Astrocyte of the hippocampus (primary cell): ENCODE data around the gene MINDY1.

ENCODE experiments used
- DNase-seq: peaks from one replicate; pipeline ENCODE4 v3.0.0; 2011; ENCODE audit warnings: low read depth, low spot score

The MINDY1 gene

DNA sequence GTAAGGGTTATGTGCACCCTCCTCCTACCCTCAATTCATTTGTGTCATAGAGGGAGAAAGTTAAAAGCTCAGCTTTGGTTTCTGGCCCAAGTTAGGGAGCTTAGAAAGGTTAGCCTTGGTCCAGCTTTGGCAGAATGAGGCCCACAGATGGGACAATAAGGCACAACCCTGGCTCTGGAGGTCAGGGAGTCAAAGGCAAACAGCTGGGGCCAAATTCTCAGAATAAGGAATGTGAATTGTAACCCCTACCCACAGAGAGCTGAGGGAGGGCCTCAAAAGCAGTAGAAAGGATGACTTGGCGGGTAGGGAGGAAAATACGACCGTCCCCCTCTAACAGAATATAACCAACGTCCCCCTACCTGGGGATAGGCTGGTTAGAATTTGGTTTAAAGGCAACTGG, 41.1 kb downstream of the MINDY1 start:
- DNase-seq = no peak

DNA sequence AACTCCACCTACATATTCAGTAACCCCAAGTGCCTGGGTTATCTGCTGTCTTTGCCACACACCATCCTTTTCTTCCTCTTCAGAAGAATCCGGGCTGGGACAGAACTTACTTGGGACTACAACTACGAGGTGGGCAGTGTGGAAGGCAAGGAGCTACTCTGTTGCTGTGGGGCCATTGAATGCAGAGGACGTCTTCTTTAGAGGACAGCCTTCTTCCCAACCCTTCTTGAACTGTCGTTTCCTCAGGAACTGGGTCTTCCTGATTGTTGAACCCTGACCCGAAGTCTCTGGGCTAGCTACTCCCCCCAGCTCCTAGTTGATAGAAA, 42.6 kb downstream of the MINDY1 start:
- DNase-seq = no peak

DNA sequence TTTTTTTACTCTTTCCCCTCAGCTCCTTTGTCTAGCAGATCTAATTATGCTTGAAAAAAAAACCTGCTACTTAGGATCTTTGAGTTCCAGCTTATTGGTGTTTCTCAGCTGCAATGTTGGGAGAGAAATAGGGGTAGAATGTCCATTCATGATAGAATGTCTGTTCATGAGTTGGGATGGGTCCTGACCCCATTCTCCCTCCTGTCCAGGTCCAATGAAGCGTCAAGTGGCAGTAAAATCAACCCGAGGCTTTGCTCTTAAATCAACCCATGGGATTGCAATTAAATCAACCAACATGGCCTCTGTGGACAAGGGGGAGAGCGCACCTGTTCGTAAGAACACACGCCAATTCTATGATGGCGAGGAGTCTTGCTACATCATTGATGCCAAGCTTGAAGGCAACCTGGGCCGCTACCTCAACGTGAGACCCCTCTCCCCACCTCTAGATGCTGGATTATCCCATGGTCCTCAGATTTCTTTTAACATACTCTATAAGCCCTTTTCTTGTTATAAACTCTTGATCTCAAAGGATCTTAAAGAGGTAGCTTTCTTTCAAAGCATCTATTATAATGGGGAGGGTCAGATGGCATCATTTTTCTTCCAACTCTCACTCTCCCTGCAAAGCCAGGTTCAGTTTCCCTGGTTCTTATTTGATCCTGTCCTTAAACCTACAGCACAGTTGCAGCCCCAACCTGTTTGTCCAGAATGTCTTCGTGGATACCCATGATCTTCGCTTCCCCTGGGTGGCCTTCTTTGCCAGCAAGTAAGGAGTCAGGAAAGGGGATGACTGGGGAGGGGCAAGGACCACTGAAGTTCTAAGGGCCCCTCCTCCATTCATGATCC, 43.2 kb downstream of the MINDY1 start:
- DNase-seq = no peak

DNA sequence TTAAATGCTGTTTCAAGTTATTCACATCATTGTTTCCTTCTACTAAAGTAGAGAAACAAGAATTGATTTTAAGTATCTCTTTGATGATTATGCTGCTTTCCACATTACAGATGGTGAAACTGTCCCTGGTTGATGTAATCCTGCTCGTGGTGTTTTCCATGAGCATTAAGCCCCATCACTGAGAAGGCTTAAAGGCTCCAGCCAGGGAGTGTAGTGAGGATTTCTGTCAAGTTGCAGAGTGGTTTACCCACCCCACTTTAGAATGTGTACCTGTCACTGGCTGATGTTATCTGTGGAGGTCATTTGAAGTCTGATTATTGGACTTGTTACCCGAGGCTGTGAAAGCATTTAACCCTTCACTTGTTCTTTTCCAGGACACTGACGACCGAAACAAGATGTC, 44.9 kb downstream of the MINDY1 start:
- DNase-seq = no peak

DNA sequence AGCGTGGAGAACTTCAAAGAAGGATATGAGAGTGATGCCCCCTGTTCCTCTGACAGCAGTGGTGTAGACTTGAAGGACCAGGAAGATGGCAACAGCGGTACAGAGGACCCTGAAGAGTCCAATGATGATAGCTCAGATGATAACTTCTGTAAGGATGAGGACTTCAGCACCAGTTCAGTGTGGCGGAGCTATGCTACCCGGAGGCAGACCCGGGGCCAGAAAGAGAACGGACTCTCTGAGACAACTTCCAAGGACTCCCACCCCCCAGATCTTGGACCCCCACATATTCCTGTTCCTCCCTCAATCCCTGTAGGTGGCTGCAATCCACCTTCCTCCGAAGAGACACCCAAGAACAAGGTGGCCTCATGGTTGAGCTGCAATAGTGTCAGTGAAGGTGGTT, 46.1 kb downstream of the MINDY1 start:
- DNase-seq = no peak

DNA sequence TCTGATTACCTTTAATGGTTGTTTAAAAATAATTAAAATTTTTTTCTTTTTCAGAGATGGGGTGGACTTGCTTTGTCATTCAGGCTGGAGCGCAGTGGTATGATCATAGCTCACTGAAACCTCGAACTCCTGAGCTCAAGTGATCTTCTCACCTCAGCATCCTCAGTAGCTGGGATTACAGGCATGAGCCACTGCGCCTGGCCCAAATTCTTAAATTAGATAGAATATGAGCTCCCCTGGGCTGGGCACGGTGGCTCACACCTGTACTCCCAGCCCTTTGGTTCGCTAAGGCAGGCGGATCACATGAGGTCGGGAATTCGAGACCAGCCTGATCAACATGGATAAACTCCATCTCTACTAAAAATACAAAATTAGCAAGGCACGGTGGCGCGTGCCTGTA, 49.0 kb downstream of the MINDY1 start:
- DNase-seq = no peak

DNA sequence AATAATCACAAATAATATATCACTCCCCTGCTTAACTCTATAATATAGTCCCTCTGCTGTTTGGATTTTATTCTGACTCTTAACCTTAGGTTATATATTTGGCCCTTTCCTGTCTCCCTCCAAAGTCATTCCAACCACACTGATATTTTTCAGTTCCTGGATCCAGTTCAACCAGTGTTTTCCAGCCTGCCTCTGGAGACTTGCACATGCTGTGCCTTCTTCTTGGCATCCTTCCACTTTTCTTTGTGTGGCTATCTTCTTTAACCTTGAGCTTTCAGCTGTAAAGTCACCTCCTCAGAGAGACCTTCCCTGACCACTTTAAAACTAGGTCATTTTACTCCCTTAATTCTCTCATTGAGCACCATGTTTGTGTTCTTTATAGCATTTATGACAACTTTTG, 51.4 kb downstream of the MINDY1 start:
- DNase-seq = no peak

DNA sequence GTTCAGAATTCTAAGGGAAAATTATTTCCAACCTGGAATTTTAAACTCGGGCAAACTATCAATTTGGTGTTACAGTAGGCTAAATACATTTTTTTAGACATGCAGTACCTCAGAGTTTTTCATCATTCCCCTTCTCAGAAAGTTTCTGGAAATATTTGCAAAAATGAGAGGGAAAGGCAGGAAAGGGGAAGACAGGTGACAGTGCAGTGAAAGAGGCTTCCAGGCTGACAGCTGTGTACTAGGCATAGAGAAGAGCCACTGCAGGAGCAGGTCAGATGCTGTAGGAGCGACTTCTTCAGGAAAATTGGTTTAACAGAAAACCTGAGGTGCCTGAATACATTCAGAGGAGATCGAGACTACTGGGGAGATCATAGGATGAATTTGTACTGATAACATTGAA, 52.0 kb downstream of the MINDY1 start:
- DNase-seq = no peak
